ENCODE data around the gene OLFML1. TPM values are rescaled to one million over a fixed set of nuclear protein-coding genes. Genes with fewer than 3 reads are reported as not detected.
A peak's percentile ranks its signal among the peaks of the same experiment; 100 is the strongest.

Gene OLFML1
- total RNA-seq, 1 donor from 2014 or later, result 13.6 TPM

DNA sequence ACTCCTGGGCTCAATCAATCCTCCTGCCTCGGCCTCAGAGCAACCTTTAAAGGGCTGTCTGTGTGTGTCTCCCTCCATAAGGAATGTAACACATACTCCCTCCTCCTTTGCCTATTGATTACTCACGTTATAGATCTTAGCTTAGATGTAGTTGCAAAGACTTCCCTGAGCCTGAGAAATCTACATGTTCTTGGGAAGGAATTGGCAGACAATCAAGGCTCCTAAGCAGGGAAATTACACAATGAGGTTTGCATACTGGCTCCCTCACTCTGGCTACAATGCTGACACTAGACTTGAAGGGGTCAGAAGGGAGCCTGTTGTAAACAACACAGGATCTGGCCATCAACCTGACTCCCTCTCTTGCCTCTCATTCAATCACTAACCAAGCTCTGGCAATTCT is 5.2 kb upstream of the OLFML1 start:
- DNase-seq (ENCODE audit: low spot score), result no peak

DNA sequence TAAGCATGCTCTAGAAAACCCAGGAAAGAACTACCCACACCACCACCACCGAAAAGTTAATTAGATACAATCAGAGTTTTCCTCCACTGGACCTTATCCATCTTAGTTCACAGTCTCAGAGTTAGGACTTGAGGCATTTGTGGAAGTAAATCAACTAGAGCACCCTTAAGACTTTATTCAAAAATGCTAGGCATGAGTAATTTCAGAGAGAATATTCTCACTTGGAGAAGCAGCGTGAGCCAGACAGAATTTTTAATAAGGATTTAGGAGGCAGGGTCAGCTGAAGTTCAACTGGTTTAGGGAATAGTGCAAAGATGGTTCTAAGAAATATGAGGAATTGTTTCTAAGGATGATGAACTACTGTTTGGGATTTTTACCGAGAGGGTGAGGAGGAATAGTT is 1.2 kb upstream of the OLFML1 start:
- DNase-seq (ENCODE audit: low spot score), result no peak

DNA sequence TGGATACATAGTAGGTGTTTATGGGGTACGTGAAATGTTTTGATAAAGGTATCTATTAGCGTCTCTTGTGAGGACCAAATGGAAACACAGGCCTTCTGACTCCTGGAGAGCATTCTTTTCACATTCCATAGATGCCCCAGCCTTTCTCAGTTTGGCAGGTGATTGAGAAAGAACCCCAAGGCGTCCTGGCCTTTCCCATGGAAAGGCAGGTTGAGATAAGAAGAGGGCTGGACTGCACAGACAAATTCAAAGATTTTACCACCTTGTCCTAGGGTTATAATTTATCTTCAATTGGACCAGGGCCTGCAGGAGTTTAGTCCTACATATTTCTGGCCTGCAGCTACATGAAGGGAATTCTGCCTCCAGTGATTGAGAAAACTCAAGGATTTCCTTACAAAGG is 661 bp upstream of the OLFML1 start:
- no peak for DNase-seq (ENCODE audit: low spot score)

- no peak for DNase-seq (ENCODE audit: low spot score)
Observed at GRCh38 chr11:7486098-7486780, 933 bp downstream of the OLFML1 start.

DNA sequence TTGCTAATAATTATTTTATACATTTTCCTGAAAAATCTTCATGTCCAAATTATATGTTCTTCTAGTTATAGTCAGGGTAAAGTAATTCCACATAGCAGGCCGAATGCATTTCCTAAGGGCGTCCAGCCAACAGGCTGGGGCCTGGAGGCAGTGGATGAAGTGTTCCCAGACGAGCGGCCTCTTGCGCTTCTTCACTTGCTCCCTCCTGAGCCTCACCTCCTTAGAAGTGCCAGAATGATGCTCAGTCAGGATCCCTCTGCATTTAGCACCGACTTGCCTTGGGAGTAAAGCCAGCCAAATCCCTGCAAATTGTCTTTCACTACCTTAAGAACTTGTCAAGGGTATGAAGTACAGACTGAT is 1.5 kb downstream of the OLFML1 start:
- no peak for DNase-seq (ENCODE audit: low spot score)

DNA sequence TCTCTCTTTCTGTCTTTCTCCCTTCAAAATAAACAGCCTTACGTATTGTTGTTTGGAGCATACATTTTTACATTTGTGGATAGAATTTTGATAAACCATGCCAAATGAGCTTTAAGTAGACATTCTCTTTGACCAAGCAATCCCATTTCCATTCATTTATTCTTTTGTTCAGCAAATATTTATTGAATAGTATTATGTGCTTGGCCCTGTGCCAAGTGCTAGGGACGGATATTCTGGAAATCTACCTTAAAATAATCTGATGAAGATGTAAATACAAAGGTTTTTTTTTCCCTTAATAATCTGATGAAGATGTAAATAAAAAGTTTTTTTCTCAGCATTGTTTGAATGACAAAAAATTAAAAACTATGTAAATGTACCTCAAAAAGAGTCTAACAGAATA is 2.1 kb downstream of the OLFML1 start:
- no peak for DNase-seq (ENCODE audit: low spot score)

DNA sequence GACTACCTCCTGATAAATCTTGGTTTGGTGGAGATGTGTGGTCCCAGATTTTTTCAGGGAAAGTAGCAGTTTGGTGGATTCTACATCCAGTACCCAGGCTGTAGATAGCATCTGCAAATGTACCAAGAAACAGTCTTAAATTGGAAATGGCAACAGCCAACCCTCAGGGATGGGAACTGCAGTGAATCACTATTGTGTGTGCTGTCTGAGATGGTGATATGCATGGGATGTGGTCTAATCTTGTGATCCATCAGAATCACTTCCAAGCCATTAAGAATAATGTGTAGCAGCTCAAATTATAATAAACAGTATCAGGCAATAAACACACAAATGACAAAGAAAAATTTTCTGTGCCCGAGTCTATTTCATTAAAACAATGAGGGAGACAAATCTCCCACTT is 3.4 kb downstream of the OLFML1 start:
- no peak for DNase-seq (ENCODE audit: low spot score)

DNA sequence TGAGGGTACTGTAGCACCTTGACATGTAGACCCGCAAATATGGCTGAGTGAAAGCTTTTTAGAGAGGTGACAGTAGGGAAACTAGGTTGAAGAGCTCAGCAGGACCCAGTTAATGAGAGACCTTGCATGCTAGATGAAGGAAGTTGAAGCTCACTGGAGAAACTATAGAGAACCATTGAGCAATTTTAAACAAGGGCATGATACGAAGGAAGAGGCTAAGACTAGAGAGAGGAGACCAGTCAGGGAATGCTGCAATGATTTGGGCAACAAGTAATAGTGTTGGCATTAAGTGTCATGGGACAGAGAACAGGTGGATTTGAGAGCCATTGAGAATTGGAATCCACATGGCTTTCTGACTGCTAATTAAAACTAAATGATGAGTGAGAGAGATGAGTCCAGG is 4.1 kb downstream of the OLFML1 start:
- no peak for DNase-seq (ENCODE audit: low spot score)

DNA sequence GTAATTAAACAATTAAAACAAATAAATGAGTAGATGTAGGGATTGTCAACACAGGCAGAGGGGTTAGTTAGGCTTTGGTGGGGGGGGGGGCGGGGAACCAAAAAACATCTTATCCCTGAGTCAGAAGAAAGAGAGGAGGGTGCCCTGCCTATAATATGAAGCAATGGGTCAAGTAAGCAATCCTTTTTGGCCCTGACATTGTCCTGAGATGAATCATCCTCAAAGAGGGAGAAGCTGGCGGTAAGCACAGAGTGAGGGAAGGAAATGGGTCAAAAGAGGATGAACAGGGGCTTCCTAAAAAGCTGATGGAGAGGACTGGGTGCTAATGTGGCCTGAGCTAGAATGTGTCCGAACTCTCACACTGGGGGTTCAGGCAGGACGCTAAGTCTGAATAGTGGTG is 4.7 kb downstream of the OLFML1 start:
- DNase-seq (ENCODE audit: low spot score), result no peak

GRCh38 chr11:7490535-7490934 is 5.2 kb downstream of the OLFML1 start:
- no peak for DNase-seq (ENCODE audit: low spot score)

GRCh38 chr11:7492253-7492652 is 6.9 kb downstream of the OLFML1 start:
- no peak for DNase-seq (ENCODE audit: low spot score)

GRCh38 chr11:7493670-7494069 is 8.4 kb downstream of the OLFML1 start:
- no peak for DNase-seq (ENCODE audit: low spot score)

DNA sequence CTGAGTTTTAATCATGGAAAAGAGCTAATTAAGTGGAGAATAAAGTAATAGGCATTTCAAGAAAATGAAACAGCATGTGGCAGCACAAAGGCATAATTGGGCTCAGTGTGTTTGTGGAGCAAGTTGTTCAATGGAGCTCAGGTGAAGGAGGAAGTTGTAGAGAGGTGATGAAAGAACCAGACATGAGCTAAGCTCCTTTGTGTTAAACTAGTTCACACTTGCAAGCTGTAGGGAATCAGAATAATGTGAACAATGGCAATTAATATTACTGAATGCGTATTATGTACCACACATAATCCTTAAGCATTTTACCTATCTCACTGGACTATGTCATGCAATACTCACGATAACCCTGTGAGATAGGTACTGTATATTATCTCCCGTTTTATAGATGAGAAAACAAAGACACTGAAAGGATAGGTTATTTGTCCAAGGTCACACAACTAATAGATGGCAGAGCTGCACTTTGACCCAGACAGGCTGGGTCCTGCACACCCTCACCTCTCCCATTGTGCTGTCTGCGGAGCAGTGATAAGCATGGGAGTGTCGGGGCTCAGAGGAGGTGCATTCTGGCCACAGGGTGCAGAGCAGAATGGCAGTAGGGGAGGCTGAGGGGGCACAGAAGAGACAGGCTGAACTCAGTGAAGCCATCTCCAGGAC is 8.9 kb downstream of the OLFML1 start:
- no peak for DNase-seq (ENCODE audit: low spot score)

- no peak for DNase-seq (ENCODE audit: low spot score)
Observed at GRCh38 chr11:7495882-7496551, 10.7 kb downstream of the OLFML1 start.

GRCh38 chr11:7498193-7498592 is 12.9 kb downstream of the OLFML1 start:
- no peak for DNase-seq (ENCODE audit: low spot score)

- DNase-seq (ENCODE audit: low spot score), result no peak
Observed at GRCh38 chr11:7499081-7499480, 13.8 kb downstream of the OLFML1 start.

DNA sequence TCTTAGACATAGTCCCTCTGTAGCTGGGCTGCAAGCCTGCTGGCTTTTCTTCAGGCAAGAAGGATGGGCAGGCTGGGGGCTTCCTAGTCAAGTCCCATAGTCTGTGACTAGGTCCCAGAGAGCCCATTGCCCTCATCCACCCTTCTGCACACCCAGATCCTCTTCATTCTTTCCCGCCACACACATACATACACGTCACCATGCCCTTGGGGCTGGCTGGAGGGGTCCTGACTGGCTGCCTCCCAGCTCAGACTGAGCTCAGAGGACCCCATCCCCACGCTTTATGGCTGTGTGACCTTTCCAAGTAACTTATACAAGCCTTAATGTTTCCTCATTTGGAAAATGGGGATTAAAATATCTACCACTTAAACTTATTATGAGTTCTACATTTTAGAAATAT is 14.9 kb downstream of the OLFML1 start:
- no peak for DNase-seq (ENCODE audit: low spot score)

GRCh38 chr11:7501251-7501650 is 15.9 kb downstream of the OLFML1 start:
- DNase-seq (ENCODE audit: low spot score), result no peak

DNA sequence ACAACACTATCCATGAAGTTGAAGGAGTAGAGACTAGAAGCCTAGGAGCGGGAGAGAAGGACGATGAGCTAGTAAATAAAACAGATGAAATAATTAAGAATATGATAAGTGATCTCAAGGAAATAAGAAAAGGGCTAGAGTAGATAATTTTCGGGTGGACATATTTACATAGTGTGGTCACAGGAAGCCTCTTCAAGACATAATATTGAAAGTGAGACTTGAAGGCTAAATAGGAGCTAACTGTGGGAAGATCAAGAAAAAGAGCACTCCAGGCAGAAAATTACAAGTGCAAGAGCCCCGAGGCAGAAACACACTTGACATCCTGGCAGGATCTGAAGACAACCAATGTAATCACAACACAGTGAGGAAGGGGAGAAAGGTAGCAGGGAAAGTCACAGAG is 16.6 kb downstream of the OLFML1 start:
- DNase-seq (ENCODE audit: low spot score), result no peak

DNA sequence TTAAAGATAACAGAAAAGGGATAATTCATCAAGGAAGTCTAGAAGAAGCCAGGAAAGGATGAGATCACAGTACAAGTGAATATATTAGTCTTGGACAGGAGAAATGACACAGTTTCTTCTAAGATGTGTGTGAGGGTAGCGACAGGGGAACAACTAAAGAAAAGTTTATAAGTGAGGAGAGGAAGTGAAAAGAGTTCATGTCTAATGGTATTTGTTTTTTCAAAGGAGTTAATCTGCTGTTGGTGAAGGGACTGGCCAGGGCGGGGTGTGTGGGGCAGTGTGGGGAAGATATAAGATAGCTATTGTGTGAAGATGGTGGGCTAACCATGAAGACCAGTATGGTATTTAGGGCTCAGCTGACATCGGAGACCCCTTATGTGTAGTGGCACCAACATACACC is 20.9 kb downstream of the OLFML1 start:
- DNase-seq (ENCODE audit: low spot score), result no peak

GRCh38 chr11:7508087-7508486 is 22.8 kb downstream of the OLFML1 start:
- no peak for DNase-seq (ENCODE audit: low spot score)

DNA sequence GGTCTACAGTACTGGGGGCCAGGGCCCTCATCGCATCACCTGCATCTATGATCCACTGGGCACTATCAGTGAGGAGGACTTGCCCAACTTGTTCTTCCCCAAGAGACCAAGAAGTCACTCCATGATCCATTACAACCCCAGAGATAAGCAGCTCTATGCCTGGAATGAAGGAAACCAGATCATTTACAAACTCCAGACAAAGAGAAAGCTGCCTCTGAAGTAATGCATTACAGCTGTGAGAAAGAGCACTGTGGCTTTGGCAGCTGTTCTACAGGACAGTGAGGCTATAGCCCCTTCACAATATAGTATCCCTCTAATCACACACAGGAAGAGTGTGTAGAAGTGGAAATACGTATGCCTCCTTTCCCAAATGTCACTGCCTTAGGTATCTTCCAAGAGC is 24.7 kb downstream of the OLFML1 start:
- DNase-seq (ENCODE audit: low spot score), result no peak

- peak; percentile 63 for DNase-seq (ENCODE audit: low spot score)
Observed at GRCh38 chr11:7511401-7511800, 26.1 kb downstream of the OLFML1 start.
